Gastrocnemius medialis (tissue), 4 donors: Measurements from ENCODE around the gene STARD13. TPM values are rescaled to one million over a fixed set of nuclear protein-coding genes. Genes with fewer than 3 reads are reported as not detected.

Experiments
- ATAC-seq, 2 donors: fragments of 150-250 bp; one replicate each; pipeline ENCODE4 v1.9.1; 2016
- DNase-seq, 2 donors: peaks; one replicate each; pipeline ENCODE4 v3.0.0-alpha.2; 2019
- H3K27ac ChIP-seq, 4 donors: fragments of 200-600 bp; sonication (generic); 1 replicate in 1 of 4; 2 replicates in 3 of 4; pipeline ENCODE4 v1.5.1; 2016 to 2018; ENCODE audit warnings: mild to moderate bottlenecking in 2 of 4, moderate library complexity in 1 of 4
- H3K27me3 ChIP-seq, 3 donors: fragments of 200-600 bp; sonication (generic) in 2 of 3; 1 replicate in 1 of 3; 2 replicates in 2 of 3; pipeline versions ENCODE4 v1.5.1 to v1.6.0; 2016 to 2019; ENCODE audit warnings: mild to moderate bottlenecking in 1 of 3, moderate library complexity in 1 of 3
- H3K36me3 ChIP-seq, 2 donors: fragments of 200-600 bp; sonication (generic) in 1 of 2; one replicate each; pipeline ENCODE4 v1.5.1; 2017 to 2018
- H3K4me1 ChIP-seq, 2 donors: fragments of 200-600 bp; sonication (generic) in 1 of 2; one replicate each; pipeline ENCODE4 v1.5.1; 2016 to 2017; ENCODE audit warnings: mild to moderate bottlenecking in 2 of 2
- H3K4me3 ChIP-seq, 4 donors: fragments of 200-600 bp; sonication (generic) in 3 of 4; 1 replicate in 1 of 4; 2 replicates in 3 of 4; pipeline ENCODE4 v1.5.1; 2016 to 2019; ENCODE audit warnings: mild to moderate bottlenecking in 2 of 4
- H3K9me3 ChIP-seq, 3 donors: fragments of 200-600 bp; sonication (generic) in 2 of 3; 1 replicate in 1 of 3; 2 replicates in 2 of 3; pipeline ENCODE4 v1.5.1; 2016 to 2019
- CTCF ChIP-seq, 5 experiments: fragments of 450-650 bp in 3 of 5; fragments of 200-600 bp in 2 of 5; sonication (generic) in 2 of 5; IDR thresholded peaks in 4 of 5; conservative IDR thresholded peaks in 1 of 5; 1 replicate in 4 of 5; 2 replicates in 1 of 5; pipeline ENCODE4 v1.5.1; 2016 to 2019; ENCODE audit warnings: antibody characterized with exemption in 5 of 5, mild to moderate bottlenecking in 3 of 5, moderate library complexity in 3 of 5
- POLR2A ChIP-seq, 2 donors: fragments of 450-650 bp; IDR thresholded peaks; one replicate each; pipeline ENCODE4 v1.6.1; 2017; ENCODE audit warnings: antibody characterized with exemption in 2 of 2, mild to moderate bottlenecking in 2 of 2, moderate library complexity in 2 of 2
- in situ Hi-C, 4 donors: fragments of 200-750 bp; cut with MboI; loops; one replicate each; pipeline versions ENCODE4 v1.15.0 to v1.8.0; 2017; ENCODE audit warnings: low sequenced_read_pairs in 4 of 4
- intact Hi-C: fragments of 100-400 bp; cut with DNase I; formaldehyde crosslinking; loops from one replicate; pipeline ENCODE4 v1.15.1; 2023; ENCODE audit warnings: low total_unique reads
- total RNA-seq, 4 donors: library from RNA; depleted of rRNA; stranded (reverse); fragments of >200 nt; gene quantifications; one replicate each; pipeline versions ENCODE4 v1.1.0 to v1.2.3, GENCODE V29; 2016

The STARD13 gene
- total RNA-seq, 4 donors from 2014 or later, result 7.7 to 19.3 (median 12.0) TPM

DNA sequence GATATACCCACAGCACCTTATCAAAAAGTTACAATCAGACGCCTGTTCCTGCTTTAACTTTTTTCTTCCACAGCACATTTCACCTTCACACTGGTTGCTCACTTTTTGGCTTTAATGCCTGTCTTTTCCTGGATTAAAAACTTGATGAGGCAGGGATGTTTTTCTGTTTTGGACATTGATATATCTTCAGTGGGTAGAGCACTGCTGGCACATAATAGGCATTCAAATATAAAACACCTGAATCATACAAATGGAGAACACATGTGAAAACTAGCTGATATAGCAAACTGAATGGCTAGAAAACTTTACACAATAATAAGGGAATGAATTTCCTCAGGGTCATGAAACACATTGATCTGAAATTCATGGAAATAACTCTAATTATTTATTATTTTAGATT lies 65.6 kb downstream of the STARD13 start:
- in situ Hi-C loops, result loop anchor here in 1 of 4 donors (10.0 kb wide), 1 partner anchor 265 kb away; no protein-coding TSS in a partner anchor
- intact Hi-C loops, result loop anchor here (10.0 kb wide), 1 partner anchor 285 kb away; no protein-coding TSS in a partner anchor

GRCh38 chr13:33218426-33218825 lies 67.1 kb downstream of the STARD13 start:
- H3K9me3 ChIP-seq, result no peaks in the 10 kb centered on the region
- DNase-seq (no peak), ATAC-seq (no peak)
- TF ChIP-seq POLR2A (IDR thresholded peaks at IDR 0.05) (no peak), CTCF (IDR thresholded peaks at IDR 0.05 in 4 of 5, conservative IDR thresholded peaks at IDR 0.05 in 1 of 5) (no peak)
- H3K4me3 ChIP-seq, result no peak overlapping the region
- H3K27me3 ChIP-seq, result no peaks in the 10 kb centered on the region
- in situ Hi-C loops, result no loop called here
- intact Hi-C loops, result no loop called here
- no peaks in the 10 kb centered on the region for H3K36me3 ChIP-seq
- no peak overlapping the region for H3K27ac ChIP-seq
- H3K4me1 ChIP-seq, result peaks cover 0 to 28% of the 10 kb centered on the region in 2 donors

More for the DNA sequence above, 65.6 kb downstream of the STARD13 start:
- ATAC-seq (no peak), DNase-seq (no peak)
- H3K4me3 ChIP-seq, result no peak overlapping the region
- H3K27ac ChIP-seq, result no peak overlapping the region
- no peaks in the 10 kb centered on the region for H3K36me3 ChIP-seq
- no peak for TF ChIP-seq POLR2A (IDR thresholded peaks at IDR 0.05)
- no peak for TF ChIP-seq CTCF (IDR thresholded peaks at IDR 0.05 in 4 of 5, conservative IDR thresholded peaks at IDR 0.05 in 1 of 5)
- H3K4me1 ChIP-seq, result peaks cover 0 to 18% of the 10 kb centered on the region in 2 donors
- no peaks in the 10 kb centered on the region for H3K9me3 ChIP-seq
- no peaks in the 10 kb centered on the region for H3K27me3 ChIP-seq

DNA sequence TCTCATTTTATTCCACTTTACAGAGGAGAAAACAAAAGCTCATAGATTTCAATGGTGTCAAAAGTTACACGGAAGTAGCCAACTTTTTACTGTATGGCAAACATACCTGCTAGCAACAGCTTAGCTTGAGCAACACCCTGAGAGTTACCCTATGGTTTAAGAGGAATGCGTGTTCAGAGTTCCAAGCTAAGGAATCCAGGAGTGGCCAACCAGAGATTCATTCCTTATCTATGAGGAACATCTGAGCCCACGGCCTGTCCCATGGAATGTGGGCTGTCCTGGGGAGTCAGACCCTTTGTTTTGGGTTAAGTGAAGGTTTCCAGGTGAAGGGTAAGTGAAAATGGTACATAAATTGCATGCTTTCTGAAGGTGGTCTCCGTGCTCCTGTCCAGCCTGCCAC lies 67.5 kb downstream of the STARD13 start:
- H3K4me3 ChIP-seq, result no peak overlapping the region
- no peaks in the 10 kb centered on the region for H3K27me3 ChIP-seq
- peaks cover 0 to 32% of the 10 kb centered on the region in 2 donors for H3K4me1 ChIP-seq
- TF ChIP-seq POLR2A (IDR thresholded peaks at IDR 0.05) (no peak), CTCF (IDR thresholded peaks at IDR 0.05 in 4 of 5, conservative IDR thresholded peaks at IDR 0.05 in 1 of 5) (no peak)
- no peaks in the 10 kb centered on the region for H3K9me3 ChIP-seq
- ATAC-seq (no peak), DNase-seq (no peak)
- H3K27ac ChIP-seq, result no peak overlapping the region
- in situ Hi-C loops (no loop called here), intact Hi-C loops (no loop called here)
- H3K36me3 ChIP-seq, result no peaks in the 10 kb centered on the region

DNA sequence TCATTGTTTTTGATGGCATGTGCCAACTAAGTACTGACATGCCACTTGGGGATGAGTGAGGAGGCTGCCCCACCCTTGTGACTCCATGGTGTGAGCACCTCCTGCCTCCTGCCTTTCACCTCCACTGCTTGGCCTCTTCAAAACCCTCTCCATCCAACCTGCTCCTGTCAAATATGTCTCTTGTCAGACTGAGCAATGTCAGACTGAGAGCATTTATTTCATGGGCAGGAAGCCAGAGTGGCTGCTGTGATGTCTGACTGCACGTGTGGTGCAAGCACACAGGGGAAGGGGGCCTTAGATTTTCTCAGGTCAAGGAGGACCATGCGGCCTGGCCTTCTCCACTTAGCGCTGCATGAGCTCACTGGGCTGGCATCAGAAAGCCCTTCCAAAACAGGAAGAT lies 68.3 kb downstream of the STARD13 start:
- DNase-seq (no peak), ATAC-seq (no peak)
- TF ChIP-seq CTCF (IDR thresholded peaks at IDR 0.05 in 4 of 5, conservative IDR thresholded peaks at IDR 0.05 in 1 of 5) (no peak), POLR2A (IDR thresholded peaks at IDR 0.05) (no peak)
- H3K27me3 ChIP-seq, result no peaks in the 10 kb centered on the region
- peaks cover 0 to 27% of the 10 kb centered on the region in 2 donors for H3K4me1 ChIP-seq
- intact Hi-C loops (no loop called here), in situ Hi-C loops (no loop called here)
- H3K4me3 ChIP-seq, result no peak overlapping the region
- H3K27ac ChIP-seq, result no peak overlapping the region
- H3K36me3 ChIP-seq, result no peaks in the 10 kb centered on the region
- H3K9me3 ChIP-seq, result no peaks in the 10 kb centered on the region

GRCh38 chr13:33213797-33214196 lies 71.8 kb downstream of the STARD13 start:
- no peak overlapping the region for H3K4me3 ChIP-seq
- ATAC-seq (peak in 1 of 2 donors; percentile 33), DNase-seq (no peak)
- in situ Hi-C loops, result no loop called here
- H3K36me3 ChIP-seq, result no peaks in the 10 kb centered on the region
- TF ChIP-seq CTCF (IDR thresholded peaks at IDR 0.05 in 4 of 5, conservative IDR thresholded peaks at IDR 0.05 in 1 of 5) (no peak), POLR2A (IDR thresholded peaks at IDR 0.05) (no peak)
- peaks cover 0 to 27% of the 10 kb centered on the region in 2 donors for H3K4me1 ChIP-seq
- H3K27ac ChIP-seq, result peak overlapping the region in 1 of 4 donors; percentile 2
- H3K9me3 ChIP-seq, result no peaks in the 10 kb centered on the region
- intact Hi-C loops, result no loop called here
- H3K27me3 ChIP-seq, result no peaks in the 10 kb centered on the region
